GM12872 (cell line): Measurements from ENCODE around the gene FN3K.

Source experiments
- CTCF ChIP-seq: IDR thresholded peaks from 3 replicates; pipeline ENCODE4 v1.5.1; 2011; ENCODE audit warnings: low read depth, mild to moderate bottlenecking, low read length, moderate library complexity; ENCODE audit not compliant: insufficient read depth

Gene FN3K

GRCh38 chr17:82691714-82692113 is 43.7 kb upstream of the FN3K start:
- no peak for TF ChIP-seq CTCF

- no peak for TF ChIP-seq CTCF
Observed at GRCh38 chr17:82692268-82692667, 43.1 kb upstream of the FN3K start.

- TF ChIP-seq CTCF, result no peak
Observed at GRCh38 chr17:82693168-82693867, 42.1 kb upstream of the FN3K start.

GRCh38 chr17:82694647-82695046 is 40.8 kb upstream of the FN3K start:
- TF ChIP-seq CTCF, result no peak

GRCh38 chr17:82696259-82696658 is 39.2 kb upstream of the FN3K start:
- TF ChIP-seq CTCF, result no peak

GRCh38 chr17:82696916-82697807 is 38.3 kb upstream of the FN3K start:
- no peak for TF ChIP-seq CTCF

GRCh38 chr17:82697808-82698064 is 37.7 kb upstream of the FN3K start:
- no peak for TF ChIP-seq CTCF
